Fibroblast of lung (primary cell): ENCODE results near the gene DIAPH3.

Experiments used
- CTCF ChIP-seq, 2 donors: IDR thresholded peaks in 1 of 2; conservative IDR thresholded peaks in 1 of 2; 1 replicate in 1 of 2; 2 replicates in 1 of 2; pipeline ENCODE4 v1.5.1; 2011 to 2012; ENCODE audit warnings: low read length in 2 of 2, control low read depth in 1 of 2, inconsistent platforms in 1 of 2, low read depth in 1 of 2, mild to moderate bottlenecking in 1 of 2
- EZH2 ChIP-seq: IDR thresholded peaks from 2 replicates; pipeline ENCODE4 v1.5.1; 2012; ENCODE audit warnings: low read length, control low read depth, mild to moderate bottlenecking; ENCODE audit errors: missing control alignments

GRCh38 chr13:59673286-59673685 is 490.4 kb downstream of the DIAPH3 start:
- TF ChIP-seq CTCF (conservative IDR thresholded peaks at IDR 0.05 in 1 of 2, IDR thresholded peaks at IDR 0.05 in 1 of 2; ENCODE audit: low read depth in 1 of 2, low read length in 2 of 2) (no peak), EZH2 (no peak)
